ENCODE results near the gene ASF1B.

The ASF1B gene

DNA sequence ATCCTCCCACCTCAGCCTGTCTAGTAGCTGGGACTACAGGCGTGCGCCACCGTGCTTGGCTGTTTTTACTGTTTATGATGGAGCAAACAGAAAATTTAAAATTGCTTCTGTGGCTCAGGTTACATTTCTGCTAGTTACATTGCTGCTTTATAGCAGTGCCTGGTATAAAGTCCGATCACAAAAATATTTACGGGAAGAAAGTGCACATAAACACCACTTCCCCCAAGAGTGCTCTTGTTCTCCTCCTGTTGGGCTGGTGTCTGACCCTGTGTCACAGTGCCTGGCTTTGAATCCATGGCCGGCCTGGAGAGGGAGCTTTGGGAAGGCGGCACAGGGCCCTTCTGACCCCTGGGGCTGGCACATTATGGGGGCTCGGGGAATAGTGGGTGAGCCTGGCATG lies 30.7 kb downstream of the ASF1B start:
- no peak for DNase-seq

DNA sequence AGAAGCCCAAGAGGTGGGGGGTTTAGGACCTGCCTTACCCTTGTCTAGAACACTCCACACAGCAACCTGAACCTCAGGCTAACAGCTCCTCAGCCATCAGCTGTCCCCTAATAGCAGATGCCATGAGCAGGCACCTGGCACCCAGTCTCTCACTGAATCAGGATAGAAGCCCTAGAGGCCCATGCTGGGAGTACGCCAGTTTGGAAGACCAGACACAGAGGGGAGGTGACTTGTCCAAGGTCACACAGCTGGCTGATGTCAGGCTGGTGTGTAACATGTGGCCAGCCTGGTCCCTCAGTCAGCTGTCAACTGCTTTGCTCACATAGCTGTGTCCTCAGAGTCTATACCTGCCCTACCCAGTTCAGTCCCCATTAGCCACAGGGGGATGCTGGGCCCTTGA lies 33.1 kb downstream of the ASF1B start:
- no peak for DNase-seq

DNA sequence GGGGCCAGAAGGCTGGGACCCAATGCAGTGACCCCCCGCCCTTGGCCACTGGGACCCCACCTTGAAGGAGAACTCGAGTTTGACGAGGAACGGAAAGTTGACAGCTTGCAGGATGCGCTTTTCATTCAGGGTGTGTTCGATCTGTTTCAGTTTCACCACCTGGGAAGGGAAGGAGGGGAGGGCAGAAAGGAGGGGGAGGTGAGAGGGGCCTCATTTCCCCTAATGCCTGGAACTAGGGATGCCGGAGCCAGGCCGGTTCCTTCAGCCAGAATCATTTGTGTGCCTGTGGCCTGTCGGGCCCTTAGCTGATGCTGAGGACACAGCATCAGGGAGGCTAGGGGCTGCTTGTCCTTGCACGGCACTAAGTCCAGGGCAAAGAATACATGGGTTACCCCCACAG lies 33.6 kb downstream of the ASF1B start:
- DNase-seq, result no peak

DNA sequence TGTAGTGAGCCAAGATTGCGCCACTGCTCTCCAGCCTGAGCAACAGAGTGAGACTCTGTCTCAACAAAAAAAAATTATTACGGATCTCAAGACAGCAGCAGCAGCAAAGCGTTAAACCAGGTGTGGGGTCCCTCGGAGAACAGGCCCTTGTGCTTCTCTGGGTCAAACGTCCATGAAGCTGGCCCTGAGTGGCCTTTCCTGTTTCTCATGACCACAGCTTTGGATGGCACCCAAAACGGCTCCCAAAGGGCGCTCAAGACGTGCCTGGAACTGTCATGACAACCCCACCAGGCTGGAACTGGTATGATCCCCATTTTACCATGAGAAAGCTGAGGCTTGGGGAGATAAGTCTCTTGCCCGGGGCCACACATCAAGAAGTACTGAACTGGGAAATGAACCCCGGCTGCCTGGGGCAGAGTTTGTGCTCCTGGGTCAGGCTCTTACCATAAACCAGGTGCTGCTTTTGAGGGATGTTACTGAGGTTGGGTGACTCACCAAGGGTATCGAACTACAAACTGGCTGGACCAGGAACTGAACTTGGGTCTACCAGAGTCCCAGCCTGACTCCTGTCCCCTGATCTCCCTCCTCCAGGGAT lies 34.2 kb downstream of the ASF1B start:
- no peak for DNase-seq

DNA sequence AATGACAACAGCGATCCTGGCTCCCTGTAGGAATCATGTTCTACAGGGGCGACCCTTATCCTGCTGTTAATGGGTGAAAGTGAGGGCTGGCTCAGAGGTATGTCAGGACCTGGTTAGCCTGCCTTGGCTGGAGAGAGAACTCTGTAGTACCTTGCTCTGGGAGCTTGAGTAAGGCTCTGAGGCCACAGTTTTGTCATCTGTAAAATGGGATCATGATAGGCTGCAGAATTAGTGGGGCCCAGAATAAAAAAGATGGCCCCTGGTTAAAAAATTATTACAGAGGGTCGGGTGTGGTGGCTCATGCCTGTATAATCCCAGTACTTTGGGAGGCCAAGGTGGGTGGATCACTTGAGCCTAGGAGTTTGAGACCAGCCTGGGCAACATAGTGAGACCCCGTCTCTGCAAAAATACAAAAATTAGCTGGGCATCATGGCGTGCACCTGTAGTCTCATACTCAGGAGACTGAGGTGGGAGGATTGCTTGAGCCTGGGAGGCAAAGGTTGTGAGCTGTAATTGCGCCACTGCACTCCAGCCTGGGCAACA lies 35.3 kb downstream of the ASF1B start:
- DNase-seq, result no peak

DNA sequence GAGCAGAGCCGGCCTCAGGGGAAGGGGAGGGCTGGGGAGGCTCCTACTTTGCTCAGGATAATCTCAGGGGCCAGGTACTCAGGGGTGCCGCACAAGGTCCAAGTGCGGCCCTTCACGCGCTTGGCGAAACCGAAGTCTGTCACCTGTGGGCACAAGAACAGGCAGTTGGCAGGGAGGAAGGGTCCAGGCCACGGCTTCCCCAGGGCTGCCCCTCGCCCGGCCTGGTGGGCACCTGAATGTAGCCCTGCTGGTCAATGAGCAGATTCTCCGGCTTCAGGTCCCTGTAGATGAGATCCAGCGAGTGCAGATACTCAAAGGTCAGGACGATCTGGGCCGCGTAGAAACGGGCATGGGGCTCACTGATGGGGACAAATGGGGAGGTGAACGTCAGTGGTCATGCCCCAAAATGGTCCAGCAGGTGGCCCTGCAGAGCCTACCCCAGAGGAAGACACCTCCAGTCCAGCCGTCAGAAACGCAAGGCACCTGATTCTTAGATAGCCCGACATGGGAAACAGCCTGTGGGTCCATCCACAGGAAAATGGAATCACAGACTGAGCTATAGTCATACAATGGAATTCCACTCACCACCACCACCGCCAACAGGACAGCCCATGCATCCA lies 38.7 kb downstream of the ASF1B start:
- DNase-seq, result no peak

DNA sequence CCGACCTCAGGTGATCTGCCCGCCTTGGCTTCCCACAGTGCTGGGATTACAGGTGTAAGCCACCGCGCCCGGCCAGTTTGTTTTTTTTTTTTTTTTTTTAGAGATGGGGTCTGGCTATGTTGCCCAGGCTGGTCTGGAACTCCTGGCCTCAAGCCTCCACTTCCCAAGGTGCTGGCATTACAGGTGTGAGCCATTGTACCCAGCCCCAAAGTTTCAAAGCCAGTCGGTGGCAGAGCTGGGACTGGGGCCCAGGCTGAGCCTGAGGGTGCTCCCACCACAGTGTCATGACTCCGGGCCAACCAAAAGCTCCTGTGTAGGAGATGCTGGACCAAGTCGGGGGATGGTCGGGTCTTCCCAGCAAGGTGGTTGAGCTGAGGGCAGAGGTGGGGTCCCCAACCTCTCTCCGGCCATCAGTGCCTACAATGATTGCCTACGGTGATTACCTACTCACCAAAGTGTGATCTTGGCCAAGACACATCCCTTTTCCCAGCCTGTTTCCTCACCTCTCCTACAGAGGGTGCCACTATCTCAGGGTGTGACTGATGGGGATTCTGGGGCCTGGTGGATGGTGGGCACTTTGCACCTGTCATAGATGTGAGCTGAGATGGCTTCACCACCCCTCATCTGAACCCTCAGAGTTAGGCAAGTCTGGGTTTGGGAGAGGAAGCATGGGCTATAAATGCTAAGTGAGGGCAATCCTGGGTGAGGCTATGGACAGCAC lies 40.0 kb downstream of the ASF1B start:
- no peak for DNase-seq

DNA sequence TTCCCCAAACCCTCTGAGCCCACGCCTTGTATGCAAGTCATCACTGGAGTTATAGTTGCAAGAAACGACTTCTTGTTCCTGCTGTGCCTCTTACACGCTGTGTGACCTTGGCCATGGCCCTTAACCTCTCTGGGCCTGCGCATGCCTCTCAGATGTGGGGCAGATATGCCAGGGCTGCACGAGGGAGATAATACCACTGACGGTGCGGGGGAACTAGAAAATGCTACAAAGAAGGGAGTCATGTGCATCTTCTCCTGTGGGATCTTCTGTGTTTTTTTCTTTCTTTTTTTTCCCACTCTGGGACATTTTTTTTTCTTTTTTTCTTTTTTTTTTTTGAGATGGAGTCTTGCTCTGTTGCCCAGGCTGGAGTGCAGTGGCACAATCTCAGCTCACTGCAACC lies 41.5 kb downstream of the ASF1B start:
- no peak for DNase-seq

DNA sequence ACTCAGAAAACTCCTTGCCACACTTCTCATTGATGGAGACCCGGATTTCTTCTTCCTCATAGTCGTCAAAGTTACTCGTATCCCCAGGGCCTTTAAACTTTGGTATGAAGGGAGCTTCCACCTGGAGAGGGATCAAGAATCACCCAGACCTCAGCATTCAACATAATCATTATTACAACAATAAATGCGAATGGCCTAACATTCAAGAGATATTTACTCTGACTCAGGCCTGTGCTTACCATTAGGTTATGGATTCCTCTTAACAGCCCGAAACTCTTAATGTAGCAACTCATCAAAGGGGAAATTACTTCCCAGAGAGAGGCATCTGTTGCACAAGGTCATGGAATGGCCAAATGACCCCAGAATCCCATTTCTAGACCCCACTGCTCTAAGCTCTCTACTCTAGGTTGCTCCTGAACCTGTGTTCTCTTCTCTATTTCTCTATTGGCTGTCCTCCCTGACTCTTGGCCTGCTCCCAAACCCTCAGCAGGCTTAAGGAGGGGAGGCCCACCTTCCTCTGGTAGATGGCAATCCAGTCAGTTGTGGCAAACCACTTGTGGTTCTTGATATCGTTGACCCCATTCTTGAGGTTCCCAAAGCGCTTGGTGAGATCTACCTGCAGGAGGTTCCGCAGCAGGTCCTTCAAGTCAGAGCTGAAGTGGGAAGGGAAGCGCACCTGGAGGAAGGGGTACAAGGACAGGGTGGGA lies 43.1 kb downstream of the ASF1B start:
- DNase-seq, result no peak

DNA sequence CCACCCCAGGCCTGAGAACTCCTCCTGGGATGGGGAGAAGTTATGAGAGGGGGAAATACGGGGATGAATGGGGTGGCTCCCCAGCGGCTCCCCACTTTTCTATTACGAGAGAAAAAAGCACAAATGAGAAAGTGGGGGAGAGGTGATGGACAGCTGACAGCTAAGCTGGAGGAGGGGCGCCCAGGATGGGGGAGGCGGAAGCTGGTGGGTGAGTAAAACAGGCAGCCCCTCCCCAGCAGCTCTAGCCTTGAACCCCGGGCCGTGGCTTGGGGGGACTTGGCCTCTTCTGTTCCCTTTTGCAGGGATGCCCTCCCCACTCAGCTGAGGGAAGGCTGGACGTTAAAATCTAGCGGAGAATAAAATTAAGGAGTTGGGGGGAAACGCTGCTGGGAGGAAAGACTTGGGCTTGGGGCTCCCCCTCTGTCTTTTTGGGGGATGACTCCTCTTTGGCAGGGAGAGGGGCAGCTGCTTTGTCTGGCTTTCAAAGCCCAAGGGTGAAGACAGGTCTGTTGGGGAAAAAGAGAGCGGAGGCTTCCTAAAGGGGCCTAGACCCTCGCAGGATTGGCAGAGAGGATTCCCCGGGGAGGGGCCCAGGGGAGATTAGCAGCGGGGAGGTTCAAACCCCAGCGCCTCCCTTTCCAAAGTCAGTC lies 44.5 kb downstream of the ASF1B start:
- DNase-seq, result no peak

DNA sequence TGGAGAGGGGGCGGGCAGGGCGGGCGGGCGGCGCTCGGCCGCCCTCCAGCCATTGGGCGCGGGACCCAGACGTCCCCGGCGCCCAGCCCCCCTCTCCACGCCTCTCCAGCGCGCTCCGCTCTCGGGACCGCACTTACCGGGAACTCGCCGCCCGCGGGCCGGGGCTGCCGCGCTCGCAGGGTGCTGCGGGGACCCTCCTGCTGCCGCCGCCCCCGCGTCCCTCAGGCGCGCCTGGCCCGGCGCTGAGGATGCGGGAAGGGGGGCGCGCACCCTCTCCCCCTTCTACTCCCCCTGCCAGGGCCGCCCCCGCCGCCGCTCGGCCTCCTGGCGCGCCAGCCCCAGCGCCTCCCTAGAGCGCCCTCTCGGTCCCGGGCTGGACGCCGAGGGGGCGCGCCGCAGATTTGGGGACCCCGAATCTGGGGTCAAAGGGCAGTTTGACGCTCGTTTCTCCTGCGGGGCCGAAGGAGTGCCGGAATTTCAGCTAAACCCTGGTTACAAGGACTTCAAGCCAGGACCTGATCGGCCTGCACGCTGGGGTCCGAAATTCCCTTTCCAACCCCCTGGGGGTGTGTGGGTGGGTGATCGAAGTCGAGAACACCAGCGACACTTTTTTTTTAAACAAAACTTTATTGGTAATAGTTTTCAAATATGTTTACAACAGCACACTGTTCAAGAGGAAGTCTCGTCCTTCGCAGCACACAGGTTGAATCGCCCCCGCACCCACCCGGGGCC lies 45.1 kb downstream of the ASF1B start:
- peak; percentile 27 for DNase-seq

DNA sequence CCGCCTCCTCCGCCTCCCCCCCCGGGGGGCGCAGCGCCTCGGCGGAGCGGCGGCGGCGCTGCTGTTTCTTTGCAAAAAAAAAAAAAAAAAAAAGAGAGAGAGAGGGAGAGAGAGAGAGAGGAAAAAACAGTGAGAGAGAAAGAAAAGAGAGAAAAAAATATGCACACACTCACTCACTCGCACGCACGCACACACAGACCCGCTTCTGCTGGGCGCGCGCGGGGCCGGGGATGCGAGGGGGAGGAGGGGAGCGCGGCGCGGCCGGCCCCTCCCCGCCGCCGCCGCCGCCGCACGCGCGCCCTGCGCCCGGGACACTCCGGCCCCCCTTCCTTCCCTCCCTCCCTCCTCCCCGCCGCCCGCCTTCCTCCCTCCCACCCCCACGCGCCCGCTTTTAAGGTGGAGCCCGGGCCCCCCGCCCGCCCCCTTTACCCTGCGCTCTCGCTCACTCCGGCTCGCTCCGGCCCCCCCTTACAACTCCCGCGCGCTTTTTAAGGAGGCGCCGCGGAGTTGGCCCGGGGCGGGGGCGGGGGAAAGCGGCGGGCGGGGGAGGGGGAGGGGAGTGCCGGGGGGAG lies 45.8 kb downstream of the ASF1B start, which contains the start of gene SAMD1:
Gene SAMD1, minus strand, starts transcription at position 243 of the 572 bp plus-strand sequence.
- DNase-seq, result peak; percentile 34

DNA sequence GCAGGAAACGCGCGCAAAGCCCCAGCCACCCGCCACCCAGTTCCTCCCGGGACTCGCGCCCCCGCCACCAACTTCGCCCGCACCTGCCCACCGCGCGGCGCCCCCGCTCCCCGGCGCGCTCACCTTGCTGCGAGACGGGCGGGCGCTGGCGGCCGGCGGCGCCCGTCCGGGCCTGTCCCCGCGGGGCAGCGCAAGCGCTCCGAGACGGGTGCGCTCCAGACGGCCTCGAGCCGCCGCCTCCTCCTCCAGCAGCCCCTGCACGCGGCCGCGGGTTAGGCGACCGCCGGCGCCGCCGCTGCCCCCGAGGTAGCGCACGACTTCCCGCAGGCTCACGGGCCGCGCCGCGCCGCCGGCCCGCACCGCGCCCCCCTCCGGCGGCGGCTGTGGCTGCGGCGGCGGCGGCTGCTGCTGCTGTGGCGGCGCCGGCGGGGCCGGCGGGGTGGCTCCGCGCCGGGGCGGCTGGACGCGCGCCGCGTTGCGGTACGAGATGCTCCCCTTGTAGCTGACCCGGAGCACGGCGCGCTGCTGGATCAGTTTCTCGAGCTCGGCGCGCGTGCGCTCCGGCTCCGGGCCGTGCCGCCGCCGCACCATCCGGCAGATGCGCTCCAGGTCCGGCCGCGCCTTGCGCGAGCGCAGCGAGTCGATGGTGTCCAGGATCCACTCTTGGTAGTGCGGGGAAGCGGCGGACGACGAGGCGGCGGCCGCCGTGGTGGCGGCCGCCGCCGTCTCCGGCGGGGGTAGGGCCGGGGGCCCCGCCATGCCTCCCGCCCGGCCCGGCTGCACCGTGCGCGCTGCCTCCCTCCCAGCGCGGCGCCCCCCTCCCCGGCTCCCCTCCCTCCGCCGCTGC lies 46.5 kb downstream of the ASF1B start:
- DNase-seq, result no peak

DNA sequence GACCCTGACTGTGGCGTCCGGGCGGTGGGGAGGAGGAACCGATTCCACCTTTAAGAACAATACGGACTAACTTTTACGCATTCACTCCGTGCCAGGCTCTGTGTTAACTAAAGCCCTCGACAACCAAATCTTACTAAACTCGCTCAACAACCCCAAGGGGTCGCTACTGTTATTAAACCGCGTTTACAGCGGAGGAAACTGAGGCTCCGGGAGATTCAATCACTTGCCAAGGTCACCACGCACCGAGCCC lies 47.1 kb downstream of the ASF1B start:
- DNase-seq, result no peak

DNA sequence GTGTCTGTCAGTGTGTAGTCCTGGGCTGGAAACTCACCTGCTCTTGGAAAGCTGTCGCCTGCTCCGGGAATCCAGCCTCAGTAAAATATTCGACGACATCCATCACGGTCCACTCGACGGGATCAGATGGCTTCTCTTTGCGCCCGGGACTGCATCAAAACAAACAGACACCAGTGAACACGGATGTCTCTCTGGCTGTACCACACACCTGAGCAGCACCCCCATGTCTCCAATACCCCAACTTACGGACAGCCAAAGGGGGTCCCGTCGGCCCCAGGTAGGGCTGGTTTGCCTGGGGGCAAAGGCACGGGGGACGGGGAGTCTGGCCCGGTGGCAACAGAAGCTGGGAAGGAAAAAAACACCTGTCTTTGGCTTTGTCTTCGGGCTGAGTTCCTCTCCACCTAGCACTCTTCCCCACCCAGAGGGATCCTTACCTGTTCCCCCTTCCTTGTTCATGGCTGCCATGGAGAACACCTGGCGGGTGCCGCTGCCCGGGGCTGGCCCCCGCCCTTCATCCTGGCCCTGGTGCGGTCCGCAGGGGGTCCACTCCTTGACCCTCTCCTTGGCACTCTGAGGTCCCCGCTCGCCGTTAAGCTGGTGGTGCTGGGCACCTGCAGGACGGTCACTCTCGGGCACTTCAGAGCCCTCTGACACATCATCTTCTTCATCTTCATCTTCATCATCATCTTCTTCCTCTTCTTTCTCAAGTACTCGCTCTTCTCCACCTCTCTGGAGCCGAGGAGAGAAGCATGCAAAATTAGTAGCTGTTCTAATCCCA lies 47.6 kb downstream of the ASF1B start:
- DNase-seq, result no peak

DNA sequence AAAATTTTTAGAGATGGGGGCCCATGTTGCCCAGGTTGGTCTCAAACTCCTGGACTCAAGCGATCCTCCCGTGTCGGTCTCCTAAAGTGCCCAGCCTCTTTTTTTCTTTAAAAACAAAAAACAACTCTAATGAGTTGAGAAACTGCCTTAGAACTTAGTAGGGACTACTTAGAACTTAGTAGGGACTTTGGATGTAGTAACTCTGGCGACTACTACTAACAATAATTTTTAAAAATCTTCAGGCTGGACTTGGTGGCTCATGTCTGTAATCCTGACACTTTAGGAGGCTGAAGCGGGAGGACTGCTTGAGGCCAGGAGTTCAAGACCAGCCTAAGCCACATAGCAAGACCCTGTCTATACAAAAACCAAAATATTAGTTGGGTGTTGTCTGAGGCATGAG lies 50.3 kb downstream of the ASF1B start:
- DNase-seq, result no peak

DNA sequence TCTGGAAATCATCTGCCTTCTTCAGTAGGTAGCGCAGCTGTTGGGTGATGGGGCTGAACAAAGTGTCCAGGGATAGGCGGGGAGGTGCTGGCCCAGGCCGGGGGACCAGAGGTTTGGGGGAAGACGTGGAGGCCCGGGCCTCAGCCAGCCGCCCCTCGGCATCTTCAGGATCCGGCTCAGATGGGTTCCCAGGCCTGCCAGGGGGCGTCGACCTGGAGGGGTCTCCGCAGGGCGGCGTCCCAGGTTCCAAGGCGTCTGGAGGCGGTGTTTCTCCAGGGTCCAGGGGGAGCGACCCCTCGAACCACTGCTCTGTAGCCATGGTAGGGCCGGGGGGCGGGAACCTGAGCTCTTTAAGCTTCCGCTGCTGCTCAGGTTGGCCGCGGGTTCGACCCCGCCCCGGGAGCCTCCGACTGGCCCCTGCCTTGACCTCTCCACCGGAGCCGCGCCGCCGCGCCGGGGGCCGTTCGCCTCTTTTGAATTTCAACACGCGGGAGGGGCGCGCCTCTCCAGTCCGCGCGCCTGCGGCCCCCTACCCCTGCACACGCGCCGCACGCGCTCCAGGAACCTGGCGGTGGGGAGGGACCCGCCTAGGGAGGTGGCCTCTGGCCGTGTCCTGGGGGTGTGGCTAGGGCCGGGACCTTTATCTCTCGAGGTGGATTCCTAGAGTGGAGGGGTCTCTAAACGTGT lies 50.9 kb downstream of the ASF1B start, which contains the start of gene C19orf67:
Gene C19orf67, minus strand, starts transcription at position 475 of the 687 bp plus-strand sequence. Its CDS starts 156 bp downstream, at position 319.
- DNase-seq, result no peak

DNA sequence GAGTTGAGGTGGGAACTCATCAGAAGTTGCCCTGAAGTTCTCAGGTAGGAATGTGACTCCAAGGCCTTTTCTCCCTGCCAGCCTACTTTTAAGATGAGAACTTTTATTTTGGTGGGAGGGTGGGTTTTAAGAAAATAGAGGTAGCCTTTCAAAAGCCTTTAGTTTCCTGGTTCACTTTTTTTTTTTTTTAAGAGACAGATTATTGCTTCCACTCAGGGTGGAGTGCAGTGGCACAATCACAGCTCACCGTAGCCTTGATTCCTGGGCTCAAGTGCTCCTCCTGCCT lies 53.8 kb downstream of the ASF1B start:
- no peak for DNase-seq

DNA sequence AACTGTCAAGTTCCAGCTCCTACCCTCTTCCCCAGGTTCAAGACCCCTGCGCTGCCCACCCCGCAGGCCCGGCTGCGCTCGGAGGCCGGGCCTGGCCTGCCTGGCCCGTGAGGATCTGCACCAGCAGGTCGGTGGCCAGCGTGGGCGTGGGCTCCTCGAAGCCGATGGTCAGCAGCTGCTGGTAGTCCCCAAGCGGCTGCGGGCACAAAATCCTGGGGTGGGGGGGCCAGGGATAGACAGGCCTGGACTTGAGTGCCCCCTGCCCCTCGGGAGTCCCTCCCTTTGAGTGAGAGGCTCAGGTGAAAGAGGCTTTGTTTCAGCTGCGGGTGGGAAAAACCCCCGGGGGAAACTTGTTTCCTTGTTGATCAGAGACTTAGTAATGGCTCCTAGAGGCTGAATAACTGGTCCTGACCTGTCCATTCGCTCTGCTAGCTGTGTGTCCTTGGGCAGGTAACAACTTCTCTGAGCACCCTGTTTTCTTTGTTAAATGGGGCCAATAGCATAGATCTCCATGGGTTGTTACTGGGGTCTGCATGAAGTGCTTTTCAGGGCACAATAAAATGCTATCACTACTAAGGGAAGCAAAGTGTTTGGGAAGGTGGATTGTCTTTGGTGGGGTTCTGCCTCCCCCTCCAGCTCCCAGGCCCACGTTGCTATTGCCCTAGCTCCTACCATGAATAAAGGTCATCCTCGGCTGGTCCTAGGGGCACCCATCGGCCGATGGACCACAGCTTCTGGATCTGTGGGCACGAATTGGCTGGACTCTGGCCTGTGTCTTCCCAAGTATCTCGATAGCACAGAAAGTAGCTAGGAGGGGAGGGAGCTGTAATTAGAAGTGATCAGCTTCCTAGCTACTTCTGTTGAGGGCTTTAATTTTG lies 54.4 kb downstream of the ASF1B start:
- no peak for DNase-seq
